GM21529 (cell line): ENCODE measurements around the gene TAF8.
A peak's percentile ranks its signal among the peaks of the same experiment; 100 is the strongest.
"Not testable (repeated sequence)": the region's sequence is repeated elsewhere in the genome, so short reads cannot be mapped to it uniquely, and the experiment has no call there.

ENCODE experiments used
- ATAC-seq: cut with Tn5 transposase; IDR thresholded peaks from one replicate; pipeline ENCODE4 v1.9.1; 2021; ENCODE audit not compliant: unreplicated experiment

TAF8 gene, protein sequence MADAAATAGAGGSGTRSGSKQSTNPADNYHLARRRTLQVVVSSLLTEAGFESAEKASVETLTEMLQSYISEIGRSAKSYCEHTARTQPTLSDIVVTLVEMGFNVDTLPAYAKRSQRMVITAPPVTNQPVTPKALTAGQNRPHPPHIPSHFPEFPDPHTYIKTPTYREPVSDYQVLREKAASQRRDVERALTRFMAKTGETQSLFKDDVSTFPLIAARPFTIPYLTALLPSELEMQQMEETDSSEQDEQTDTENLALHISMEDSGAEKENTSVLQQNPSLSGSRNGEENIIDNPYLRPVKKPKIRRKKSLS

GRCh38 chr6:42050297-42051267 lies at the start of gene TAF8:
TAF8 (plus strand) TSS chr6:42050524; CDS start chr6:42050542, 18 bp downstream.
- ATAC-seq: peak; percentile 74

DNA sequence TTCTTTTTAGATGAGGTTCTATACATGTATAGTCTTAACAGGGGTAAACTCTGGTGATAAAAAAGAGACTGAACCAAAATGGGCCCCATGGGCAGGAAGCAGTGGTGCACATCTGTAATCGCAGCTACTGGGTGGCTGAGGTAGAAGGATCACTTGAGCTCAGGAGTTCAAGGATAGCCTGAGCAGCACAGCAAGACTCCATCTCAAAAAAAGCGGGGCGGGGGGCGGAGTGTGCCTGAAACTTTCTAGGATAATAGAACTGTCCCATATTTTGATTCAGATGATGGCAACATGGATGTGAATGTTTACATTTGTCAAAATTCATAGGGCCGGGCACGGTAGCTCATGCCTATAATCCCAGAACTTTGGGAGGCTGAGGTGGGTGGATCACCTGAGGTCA lies 48.8 kb upstream of the TAF8 start:
- ATAC-seq: no peak

GRCh38 chr6:42003658-42004057 lies 46.7 kb upstream of the TAF8 start:
- not testable (repeated sequence) for ATAC-seq

- no peak for ATAC-seq
Observed at GRCh38 chr6:42007286-42008137, 42.8 kb upstream of the TAF8 start.

DNA sequence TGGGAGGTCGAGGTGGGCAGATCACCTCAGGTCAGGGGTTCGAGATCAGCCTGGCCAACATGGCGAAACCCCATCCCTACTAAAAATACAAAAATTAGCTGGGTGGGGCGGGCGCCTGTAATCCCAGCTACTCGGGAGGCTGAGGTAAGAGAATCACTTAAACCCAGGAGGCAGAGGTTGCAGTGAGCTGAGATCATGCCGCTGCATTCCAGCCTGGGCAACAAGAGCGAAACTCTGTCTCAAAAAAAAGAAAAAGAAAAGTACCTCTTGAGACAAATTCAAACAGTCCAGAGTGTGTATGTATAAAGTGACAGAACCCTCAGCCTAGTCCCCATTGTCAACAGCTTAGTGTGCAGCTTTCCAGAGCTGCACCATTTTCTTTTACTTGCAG lies 42.2 kb upstream of the TAF8 start:
- ATAC-seq: not testable (repeated sequence)

DNA sequence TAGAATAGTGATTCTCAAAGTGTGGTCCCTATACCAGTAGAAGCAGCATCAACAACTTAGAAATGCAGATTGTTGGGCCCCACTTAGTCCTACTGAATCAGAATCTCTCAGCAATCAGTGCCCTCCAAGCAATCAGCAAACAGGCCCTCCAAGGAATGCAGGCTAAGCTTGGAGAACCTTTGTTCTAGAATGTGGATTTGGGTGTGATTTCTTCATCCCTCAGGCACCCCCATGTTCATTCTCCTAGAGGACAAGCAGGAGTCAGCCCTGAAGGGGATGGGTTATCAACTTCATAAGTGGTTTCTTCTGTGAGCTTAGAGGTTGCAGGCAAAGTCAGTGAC lies 40.5 kb upstream of the TAF8 start:
- peak; percentile 12 for ATAC-seq

DNA sequence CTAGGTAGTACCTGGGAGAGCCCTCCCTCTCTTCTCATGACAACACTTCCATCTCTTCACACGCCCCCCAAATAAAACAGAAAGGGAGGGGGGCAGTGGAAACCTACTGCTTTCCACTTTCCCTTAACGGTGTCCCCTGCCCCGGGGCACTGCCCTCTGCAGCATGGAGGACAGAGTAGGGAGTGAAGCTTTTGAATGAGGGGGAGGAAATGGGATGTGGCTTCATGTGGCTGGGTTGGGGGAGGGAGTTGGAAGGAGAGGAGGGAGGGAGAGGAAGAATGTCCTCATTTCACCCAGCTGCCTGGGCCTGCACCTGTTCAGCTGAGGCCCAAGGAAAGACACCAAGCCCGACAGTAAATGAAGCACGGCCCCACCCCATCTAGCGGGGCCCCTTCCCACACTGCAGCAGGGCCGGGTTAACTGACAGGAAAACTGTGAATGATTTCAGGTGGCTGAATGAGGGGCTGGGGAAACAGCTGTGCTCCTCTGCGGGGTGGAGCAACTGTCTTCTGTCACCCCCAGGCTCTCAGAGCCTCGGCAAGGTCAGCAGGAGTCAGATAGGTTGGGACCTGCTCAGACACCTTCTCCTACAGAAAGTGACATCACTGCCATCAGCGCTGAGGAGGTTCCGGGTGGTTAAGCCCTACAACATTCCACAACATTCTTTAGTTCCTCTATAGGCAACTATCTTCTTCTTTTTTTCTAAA lies 40.0 kb upstream of the TAF8 start:
- peak; percentile 53 for ATAC-seq

GRCh38 chr6:42010909-42011308 lies 39.4 kb upstream of the TAF8 start:
- ATAC-seq: no peak

- ATAC-seq: no peak
Observed at GRCh38 chr6:42012501-42013133, 37.7 kb upstream of the TAF8 start.

DNA sequence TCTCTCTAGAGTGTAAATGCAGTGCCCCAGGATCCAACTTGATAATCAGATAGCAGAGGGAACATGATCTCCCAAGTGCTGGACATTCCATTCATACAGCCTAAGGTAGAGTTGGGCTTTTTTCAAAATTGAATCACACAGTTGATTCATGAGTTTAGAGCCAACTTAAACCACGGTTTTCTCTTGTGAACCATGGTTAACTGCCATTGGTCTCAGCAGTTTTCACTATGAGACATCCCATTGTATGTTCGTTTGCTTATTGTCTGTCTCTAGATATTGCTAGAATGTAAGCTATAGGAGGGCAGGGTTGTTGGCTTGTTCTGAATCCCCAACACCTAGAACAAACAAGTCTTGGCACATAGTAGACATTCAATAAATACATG lies 37.2 kb upstream of the TAF8 start:
- ATAC-seq: no peak

- peak; percentile 42 for ATAC-seq
Observed at GRCh38 chr6:42017021-42017643, 33.2 kb upstream of the TAF8 start.

- ATAC-seq: no peak
Observed at GRCh38 chr6:42020967-42021366, 29.4 kb upstream of the TAF8 start.

DNA sequence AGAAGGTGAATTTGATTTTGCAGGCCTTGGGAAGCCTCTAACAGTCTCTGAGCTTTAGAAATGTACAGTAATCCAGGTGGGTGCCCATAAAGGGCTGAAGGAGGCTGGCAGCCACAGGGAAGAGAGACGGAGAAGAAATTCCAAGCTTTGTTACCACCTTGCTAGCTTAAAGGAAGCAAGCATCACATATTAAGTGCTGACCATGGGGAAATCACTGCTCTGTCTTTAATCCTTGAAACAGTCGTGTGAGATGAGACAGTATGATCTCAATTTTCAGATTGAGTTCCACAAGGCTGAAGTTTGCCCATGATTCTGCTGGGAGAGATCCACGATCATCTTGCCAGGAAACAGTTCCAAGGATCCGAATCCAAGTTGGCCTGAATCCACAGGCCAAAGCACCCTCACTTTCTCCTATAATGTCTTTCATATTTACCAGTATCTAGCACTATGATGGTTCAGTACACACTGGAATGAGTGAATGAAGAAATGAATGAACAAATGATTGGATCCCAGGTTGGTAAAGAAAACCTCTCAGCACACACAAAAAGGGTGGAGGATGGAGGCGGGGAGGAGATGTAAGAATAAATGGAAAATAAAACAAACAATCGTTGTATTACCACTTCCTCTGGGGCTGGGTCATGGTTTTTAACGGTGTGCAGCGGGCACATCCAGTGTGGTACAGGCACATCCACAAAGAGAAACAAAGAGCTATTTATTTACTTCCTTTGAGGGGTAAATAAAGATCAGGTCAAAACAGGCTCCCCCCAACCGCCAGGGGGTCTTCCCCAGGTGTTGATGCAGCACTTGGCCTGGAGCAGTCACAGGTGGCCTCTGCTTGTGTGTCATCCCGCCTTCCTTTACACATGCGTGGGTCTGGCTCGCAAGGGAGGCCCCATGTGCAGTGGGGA lies 28.2 kb upstream of the TAF8 start:
- ATAC-seq: peak; percentile 33

GRCh38 chr6:42022755-42023384 lies 27.5 kb upstream of the TAF8 start:
- ATAC-seq: no peak

GRCh38 chr6:42025066-42025844 lies 25.1 kb upstream of the TAF8 start:
- ATAC-seq: peak; percentile 75

- ATAC-seq: no peak
Observed at GRCh38 chr6:42025845-42026243, 24.5 kb upstream of the TAF8 start.

- ATAC-seq: no peak
Observed at GRCh38 chr6:42026540-42026939, 23.8 kb upstream of the TAF8 start.
